ENCODE results near the gene OASL. TPM values are rescaled to one million over a fixed set of nuclear protein-coding genes. Genes with fewer than 3 reads are reported as not detected.

OASL gene
- total RNA-seq, 1 donor from 2014 or later: not detected

- H3K27ac Mint-ChIP-seq (ENCODE audit: unreplicated experiment): no peak overlapping the region
- H3K27me3 Mint-ChIP-seq (ENCODE audit: unreplicated experiment): peaks cover 5% of the 10 kb centered on the region
- H3K4me3 Mint-ChIP-seq (ENCODE audit: unreplicated experiment): no peak overlapping the region
- H3K9me3 Mint-ChIP-seq (ENCODE audit: unreplicated experiment): no peaks in the 10 kb centered on the region
- no peaks in the 10 kb centered on the region for H3K36me3 Mint-ChIP-seq (ENCODE audit: unreplicated experiment)
- no peaks in the 10 kb centered on the region for H3K4me1 Mint-ChIP-seq (ENCODE audit: low read depth, unreplicated experiment)
- TF ChIP-seq, protein P1, sequence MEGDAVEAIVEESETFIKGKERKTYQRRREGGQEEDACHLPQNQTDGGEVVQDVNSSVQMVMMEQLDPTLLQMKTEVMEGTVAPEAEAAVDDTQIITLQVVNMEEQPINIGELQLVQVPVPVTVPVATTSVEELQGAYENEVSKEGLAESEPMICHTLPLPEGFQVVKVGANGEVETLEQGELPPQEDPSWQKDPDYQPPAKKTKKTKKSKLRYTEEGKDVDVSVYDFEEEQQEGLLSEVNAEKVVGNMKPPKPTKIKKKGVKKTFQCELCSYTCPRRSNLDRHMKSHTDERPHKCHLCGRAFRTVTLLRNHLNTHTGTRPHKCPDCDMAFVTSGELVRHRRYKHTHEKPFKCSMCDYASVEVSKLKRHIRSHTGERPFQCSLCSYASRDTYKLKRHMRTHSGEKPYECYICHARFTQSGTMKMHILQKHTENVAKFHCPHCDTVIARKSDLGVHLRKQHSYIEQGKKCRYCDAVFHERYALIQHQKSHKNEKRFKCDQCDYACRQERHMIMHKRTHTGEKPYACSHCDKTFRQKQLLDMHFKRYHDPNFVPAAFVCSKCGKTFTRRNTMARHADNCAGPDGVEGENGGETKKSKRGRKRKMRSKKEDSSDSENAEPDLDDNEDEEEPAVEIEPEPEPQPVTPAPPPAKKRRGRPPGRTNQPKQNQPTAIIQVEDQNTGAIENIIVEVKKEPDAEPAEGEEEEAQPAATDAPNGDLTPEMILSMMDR (IDR thresholded peaks at IDR 0.05; ENCODE audit: partially characterized antibody, unreplicated experiment): no peak
- DNase-seq: no peak
These were observed 2.2 kb downstream of the OASL start for GRCh38 chr12:121036810-121037326.

DNA sequence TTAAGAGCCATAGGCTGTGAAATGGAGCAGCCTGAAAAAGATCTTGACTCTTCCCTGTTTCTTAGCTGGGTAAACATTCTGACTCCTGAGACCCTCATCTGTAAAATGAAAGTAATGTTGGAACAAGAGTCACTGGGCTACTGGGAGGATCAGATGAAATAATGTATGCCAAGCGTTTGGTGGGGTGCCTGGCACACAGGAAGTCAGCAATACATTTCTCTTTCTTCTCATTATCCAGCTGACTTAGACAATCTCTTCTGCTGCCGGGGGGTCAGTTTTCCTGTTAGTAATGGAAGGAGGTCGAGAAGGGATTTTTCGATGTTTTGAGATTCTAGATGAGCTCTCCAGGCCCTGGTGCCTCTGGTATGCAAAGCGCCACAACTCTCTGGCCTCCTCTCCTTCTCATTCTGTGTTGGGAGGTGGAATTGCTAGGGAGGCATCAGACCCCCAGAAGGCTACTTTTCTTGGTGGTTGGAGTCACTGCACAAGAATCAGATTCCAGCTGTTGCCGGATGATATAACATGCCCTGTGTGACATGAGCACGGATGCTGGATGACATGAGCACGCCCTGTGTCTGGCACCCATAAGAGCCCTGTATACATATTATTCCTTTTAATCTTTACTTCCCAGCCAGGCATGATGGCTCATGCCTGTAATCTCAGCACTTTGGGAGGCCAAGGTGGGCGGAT, 4.3 kb downstream of the OASL start:
- TF ChIP-seq, protein P1 (IDR thresholded peaks at IDR 0.05; ENCODE audit: partially characterized antibody, unreplicated experiment): no peak
- H3K27me3 Mint-ChIP-seq (ENCODE audit: unreplicated experiment): no peaks in the 10 kb centered on the region
- no peaks in the 10 kb centered on the region for H3K9me3 Mint-ChIP-seq (ENCODE audit: unreplicated experiment)
- no peak overlapping the region for H3K4me3 Mint-ChIP-seq (ENCODE audit: unreplicated experiment)
- H3K36me3 Mint-ChIP-seq (ENCODE audit: unreplicated experiment): no peaks in the 10 kb centered on the region
- H3K4me1 Mint-ChIP-seq (ENCODE audit: low read depth, unreplicated experiment): no peaks in the 10 kb centered on the region
- DNase-seq: no peak
- no peak overlapping the region for H3K27ac Mint-ChIP-seq (ENCODE audit: unreplicated experiment)

DNA sequence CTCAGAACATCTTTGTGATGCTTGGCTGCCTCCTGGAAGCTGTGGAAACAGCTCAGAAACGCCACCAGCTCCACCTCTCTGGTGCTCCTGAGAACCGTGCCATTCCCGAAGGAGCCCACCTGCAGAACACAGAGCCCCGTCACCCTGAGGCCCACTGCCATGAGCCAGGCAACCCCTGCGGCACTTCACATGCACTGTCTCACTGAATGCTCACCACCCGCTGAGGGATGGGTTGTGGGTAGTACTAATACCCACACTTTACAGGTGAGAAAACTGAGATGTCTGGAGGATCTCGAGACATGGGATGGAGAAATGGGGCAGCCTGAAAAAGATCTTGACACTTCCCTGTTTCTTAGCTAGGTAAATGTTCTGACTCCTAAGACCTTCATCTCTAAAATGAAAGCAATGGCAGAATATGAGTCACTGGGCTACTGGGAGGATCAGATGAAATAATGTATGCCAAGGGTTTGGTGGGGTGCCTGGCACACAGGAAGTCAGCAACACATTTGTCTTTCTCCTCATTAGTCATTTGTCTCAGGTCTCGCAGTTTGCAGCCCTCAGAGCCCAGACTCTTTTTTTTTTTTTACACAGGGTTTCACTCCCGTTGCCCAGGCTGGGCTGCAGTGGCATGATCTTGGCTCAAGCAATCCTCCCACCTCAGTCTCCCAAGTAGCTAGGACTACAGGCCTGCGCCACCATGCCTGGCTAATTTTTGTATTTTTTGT, 5.3 kb downstream of the OASL start:
- TF ChIP-seq, protein P1 (IDR thresholded peaks at IDR 0.05; ENCODE audit: partially characterized antibody, unreplicated experiment): no peak
- H3K4me3 Mint-ChIP-seq (ENCODE audit: unreplicated experiment): no peak overlapping the region

DNA sequence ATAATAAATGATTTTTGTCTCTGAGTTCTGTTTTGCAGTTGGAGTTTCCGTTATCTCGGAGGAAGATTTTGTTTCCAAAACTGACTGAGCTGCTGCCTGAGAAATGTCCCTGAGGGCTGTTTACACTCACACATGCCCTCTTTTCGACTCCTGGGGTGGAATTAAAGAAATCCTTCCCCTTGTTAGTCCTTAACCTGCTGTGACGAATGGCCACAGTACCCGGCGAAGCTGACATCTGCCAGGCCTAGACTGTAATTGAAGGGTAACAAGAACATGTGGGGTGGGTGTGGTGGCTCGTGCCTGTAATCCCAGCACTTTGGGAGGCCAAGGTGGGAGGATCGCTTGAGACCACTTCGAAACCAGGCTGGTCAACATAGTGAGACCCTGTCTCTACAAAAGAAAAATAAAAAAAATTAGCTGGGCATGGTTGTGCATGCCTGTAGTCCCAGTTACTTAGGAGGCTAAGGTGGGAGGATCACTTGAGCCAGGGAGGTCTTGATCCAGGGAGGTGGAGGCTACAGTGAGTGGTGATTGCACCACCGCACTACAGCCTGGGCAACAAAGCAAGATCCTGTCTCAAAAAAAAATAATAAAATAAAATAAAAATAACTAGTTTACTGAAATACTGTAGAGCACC, 8.4 kb downstream of the OASL start:
- Mint-ChIP-seq H3K36me3 (ENCODE audit: unreplicated experiment) (no peaks in the 10 kb centered on the region), H3K27me3 (ENCODE audit: unreplicated experiment) (no peaks in the 10 kb centered on the region), H3K4me3 (ENCODE audit: unreplicated experiment) (no peak overlapping the region), H3K4me1 (ENCODE audit: low read depth, unreplicated experiment) (no peaks in the 10 kb centered on the region), H3K9me3 (ENCODE audit: unreplicated experiment) (no peaks in the 10 kb centered on the region), H3K27ac (ENCODE audit: unreplicated experiment) (no peak overlapping the region)
- no peak for DNase-seq
- TF ChIP-seq, protein P1 (IDR thresholded peaks at IDR 0.05; ENCODE audit: partially characterized antibody, unreplicated experiment): no peak

More for the DNA sequence above, 5.3 kb downstream of the OASL start:
- Mint-ChIP-seq H3K4me1 (ENCODE audit: low read depth, unreplicated experiment) (no peaks in the 10 kb centered on the region), H3K9me3 (ENCODE audit: unreplicated experiment) (no peaks in the 10 kb centered on the region), H3K36me3 (ENCODE audit: unreplicated experiment) (no peaks in the 10 kb centered on the region), H3K27me3 (ENCODE audit: unreplicated experiment) (no peaks in the 10 kb centered on the region), H3K27ac (ENCODE audit: unreplicated experiment) (no peak overlapping the region)
- DNase-seq: no peak
